Astrocyte (in vitro differentiated cells and primary cell): ENCODE measurements around the gene CMSS1.

Experiments used
- CTCF ChIP-seq: IDR thresholded peaks from 2 replicates; pipeline ENCODE4 v1.5.1; 2011; ENCODE audit warnings: low read depth, mild to moderate bottlenecking, inconsistent platforms, low read length, moderate library complexity; ENCODE audit not compliant: insufficient read depth
- EZH2 ChIP-seq: IDR thresholded peaks from 2 replicates; pipeline ENCODE4 v1.6.1; 2012; ENCODE audit warnings: mild to moderate bottlenecking, low read length, inconsistent platforms; ENCODE audit not compliant: insufficient read depth

- no peak for TF ChIP-seq CTCF
- no peak for TF ChIP-seq EZH2
Measured at GRCh38 chr3:100127792-100128191, 310.1 kb downstream of the CMSS1 start.
